ENCODE measurements around the gene TEX54. TPM values are rescaled to one million over a fixed set of nuclear protein-coding genes. Genes with fewer than 3 reads are reported as not detected.

TEX54 gene
- polyA plus RNA-seq, 1 donor (not counting 4 experiments of a cell fraction or from before 2014, with no cell fraction given), result not detected

DNA sequence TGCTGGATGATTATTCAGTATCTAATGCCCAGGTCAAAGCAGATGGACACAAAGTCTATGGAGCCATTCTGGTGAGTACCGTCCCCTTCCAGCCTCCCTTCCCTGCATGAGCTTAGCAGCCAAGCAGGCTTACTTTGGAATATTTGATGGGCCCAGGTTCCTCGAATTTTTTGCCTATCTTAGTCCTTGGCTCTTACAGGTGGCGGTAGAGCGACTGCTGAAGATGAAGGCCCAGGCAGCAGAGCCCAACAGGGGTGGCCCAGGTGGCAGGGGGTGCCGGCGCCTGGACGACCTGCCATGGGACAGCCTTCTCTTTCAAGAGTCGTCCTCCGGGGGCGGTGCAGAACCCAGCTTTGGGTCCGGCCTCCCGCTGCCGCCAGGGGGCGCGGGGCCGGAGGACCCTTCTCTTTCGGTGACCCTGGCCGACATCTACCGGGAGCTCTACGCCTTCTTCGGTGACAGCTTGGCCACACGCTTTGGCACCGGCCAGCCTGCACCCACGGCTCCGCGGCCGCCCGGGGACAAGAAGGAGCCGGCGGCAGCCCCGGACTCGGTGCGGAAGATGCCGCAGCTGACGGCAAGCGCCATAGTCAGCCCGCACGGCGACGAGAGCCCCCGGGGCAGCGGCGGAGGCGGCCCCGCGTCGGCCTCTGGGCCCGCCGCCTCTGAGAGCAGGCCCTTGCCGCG is 46.2 kb downstream of the TEX54 start:
- Histone ChIP-seq H3K9ac (ENCODE audit: control insufficient read depth, extremely low read depth, insufficient read depth, low read length) (peak overlapping the region; percentile 97), H2AFZ (ENCODE audit: control insufficient read depth, low read length) (peak overlapping the region; percentile 29), H3K36me3 (ENCODE audit: control insufficient read depth in 2 of 2, extremely low read depth in 1 of 2, insufficient read depth in 2 of 2, low read length in 2 of 2) (peaks cover 4 to 20% of the 10 kb centered on the region in 2 experiments), H3K9me3 (ENCODE audit: control insufficient read depth, low read depth, low read length) (no peaks in the 10 kb centered on the region), H3K27me3 (ENCODE audit: control insufficient read depth, extremely low read depth, insufficient read depth, low read length) (no peaks in the 10 kb centered on the region), H4K20me1 (ENCODE audit: control insufficient read depth, extremely low read depth, insufficient read depth, low read length) (no peaks in the 10 kb centered on the region), H3K4me3 (ENCODE audit: control insufficient read depth in 2 of 3, extremely low read depth in 1 of 3, insufficient read depth in 2 of 3, low read depth in 1 of 3, low read length in 3 of 3) (peak overlapping the region; percentile 78 to 100 (median 99)), H3K9me1 (ENCODE audit: control insufficient read depth, extremely low read depth, insufficient read depth, low read length) (no peaks in the 10 kb centered on the region), H3K4me2 (ENCODE audit: control insufficient read depth, extremely low read depth, insufficient read depth, low read depth, low read length) (peak overlapping the region; percentile 66), H3K4me1 (ENCODE audit: control insufficient read depth, extremely low read depth, insufficient read depth, low read length) (peaks cover 26% of the 10 kb centered on the region), H3K27ac (ENCODE audit: control insufficient read depth, insufficient read depth, low read length) (peak overlapping the region; percentile 98), H3K79me2 (ENCODE audit: control insufficient read depth, insufficient read depth, low read length) (peaks cover 35% of the 10 kb centered on the region)
- DNase-seq (ENCODE audit: low read depth, low spot score), result no peak
- dilution Hi-C loops (cut with MboI; ENCODE audit: extremely low pct_ligation_motif_present, low sequenced_read_pairs), result no loop called here
- FAIRE-seq, result no peak
- TF ChIP-seq, protein P1, sequence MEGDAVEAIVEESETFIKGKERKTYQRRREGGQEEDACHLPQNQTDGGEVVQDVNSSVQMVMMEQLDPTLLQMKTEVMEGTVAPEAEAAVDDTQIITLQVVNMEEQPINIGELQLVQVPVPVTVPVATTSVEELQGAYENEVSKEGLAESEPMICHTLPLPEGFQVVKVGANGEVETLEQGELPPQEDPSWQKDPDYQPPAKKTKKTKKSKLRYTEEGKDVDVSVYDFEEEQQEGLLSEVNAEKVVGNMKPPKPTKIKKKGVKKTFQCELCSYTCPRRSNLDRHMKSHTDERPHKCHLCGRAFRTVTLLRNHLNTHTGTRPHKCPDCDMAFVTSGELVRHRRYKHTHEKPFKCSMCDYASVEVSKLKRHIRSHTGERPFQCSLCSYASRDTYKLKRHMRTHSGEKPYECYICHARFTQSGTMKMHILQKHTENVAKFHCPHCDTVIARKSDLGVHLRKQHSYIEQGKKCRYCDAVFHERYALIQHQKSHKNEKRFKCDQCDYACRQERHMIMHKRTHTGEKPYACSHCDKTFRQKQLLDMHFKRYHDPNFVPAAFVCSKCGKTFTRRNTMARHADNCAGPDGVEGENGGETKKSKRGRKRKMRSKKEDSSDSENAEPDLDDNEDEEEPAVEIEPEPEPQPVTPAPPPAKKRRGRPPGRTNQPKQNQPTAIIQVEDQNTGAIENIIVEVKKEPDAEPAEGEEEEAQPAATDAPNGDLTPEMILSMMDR (optimal IDR thresholded peaks at IDR 0.05 in 1 of 3, IDR thresholded peaks at IDR 0.05 in 1 of 3, conservative IDR thresholded peaks at IDR 0.05 in 1 of 3; ENCODE audit: extremely low read depth in 1 of 3, insufficient read depth in 2 of 3, low read length in 3 of 3), result peak; percentile 91 to 100 (median 92)
- TF ChIP-seq EZH2 (IDR thresholded peaks at IDR 0.05; ENCODE audit: low read length), result no peak

DNA sequence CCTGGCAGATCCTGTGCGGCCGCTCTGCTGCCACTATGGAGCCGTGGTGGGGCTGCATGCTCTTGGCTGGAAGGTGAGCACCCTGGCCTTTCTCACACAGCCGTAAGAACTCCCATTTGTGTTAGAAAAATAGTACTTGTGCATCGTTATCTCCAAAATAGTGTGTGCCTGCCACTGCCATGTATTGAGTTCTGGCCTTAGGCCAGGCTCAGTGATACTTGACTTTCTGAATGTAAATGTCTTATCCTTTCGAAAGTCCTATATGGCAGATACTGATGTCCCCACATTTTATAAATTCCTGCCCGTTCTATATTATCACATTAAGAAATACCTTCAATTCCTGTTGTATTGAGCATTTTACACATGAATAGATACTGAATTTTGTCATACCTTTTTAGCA is 49.9 kb downstream of the TEX54 start:
- H3K27ac ChIP-seq (ENCODE audit: control insufficient read depth, insufficient read depth, low read length), result no peak overlapping the region
- no peak for FAIRE-seq
- H4K20me1 ChIP-seq (ENCODE audit: control insufficient read depth, extremely low read depth, insufficient read depth, low read length), result no peaks in the 10 kb centered on the region
- H3K27me3 ChIP-seq (ENCODE audit: control insufficient read depth, extremely low read depth, insufficient read depth, low read length), result no peaks in the 10 kb centered on the region
- dilution Hi-C loops (cut with MboI; ENCODE audit: extremely low pct_ligation_motif_present, low sequenced_read_pairs), result no loop called here
- peaks cover 6% of the 10 kb centered on the region for H3K4me1 ChIP-seq (ENCODE audit: control insufficient read depth, extremely low read depth, insufficient read depth, low read length)
- H3K9me3 ChIP-seq (ENCODE audit: control insufficient read depth, low read depth, low read length), result no peaks in the 10 kb centered on the region
- no peak overlapping the region for H3K4me2 ChIP-seq (ENCODE audit: control insufficient read depth, extremely low read depth, insufficient read depth, low read depth, low read length)
- peaks cover 3% of the 10 kb centered on the region for H3K79me2 ChIP-seq (ENCODE audit: control insufficient read depth, insufficient read depth, low read length)
- H2AFZ ChIP-seq (ENCODE audit: control insufficient read depth, low read length), result no peak overlapping the region
- H3K9me1 ChIP-seq (ENCODE audit: control insufficient read depth, extremely low read depth, insufficient read depth, low read length), result no peaks in the 10 kb centered on the region
- no peak for TF ChIP-seq EZH2 (IDR thresholded peaks at IDR 0.05; ENCODE audit: low read length)
- TF ChIP-seq, protein P1 (optimal IDR thresholded peaks at IDR 0.05 in 1 of 3, IDR thresholded peaks at IDR 0.05 in 1 of 3, conservative IDR thresholded peaks at IDR 0.05 in 1 of 3; ENCODE audit: extremely low read depth in 1 of 3, insufficient read depth in 2 of 3, low read length in 3 of 3), result no peak
- no peak overlapping the region for H3K4me3 ChIP-seq (ENCODE audit: control insufficient read depth in 2 of 3, extremely low read depth in 1 of 3, insufficient read depth in 2 of 3, low read depth in 1 of 3, low read length in 3 of 3)
- no peak overlapping the region for H3K9ac ChIP-seq (ENCODE audit: control insufficient read depth, extremely low read depth, insufficient read depth, low read length)
- peaks cover 4 to 6% of the 10 kb centered on the region in 2 experiments for H3K36me3 ChIP-seq (ENCODE audit: control insufficient read depth in 2 of 2, extremely low read depth in 1 of 2, insufficient read depth in 2 of 2, low read length in 2 of 2)
- no peak for DNase-seq (ENCODE audit: low read depth, low spot score)

Small RNA genes within 50 kb of the gene (small RNA-seq; reads per million reads assigned to genes)
- 0.07 to 2.3 (median 1.3) reads per million in 3 experiments for gene MIR6514 (ENCODE audit: insufficient read length in 3 of 3, low read depth in 3 of 3, low replicate concordance in 1 of 3)
- gene RF00099 (ENCODE audit: insufficient read length in 3 of 3, low read depth in 3 of 3, low replicate concordance in 1 of 3), result 0 reads per million in 3 experiments
- 0 to 0.25 (median 0) reads per million in 3 experiments for gene RNU6-118P (ENCODE audit: insufficient read length in 3 of 3, low read depth in 3 of 3, low replicate concordance in 1 of 3)
- gene SNORD22 (ENCODE audit: insufficient read length in 3 of 3, low read depth in 3 of 3, low replicate concordance in 1 of 3), result 0 reads per million in 3 experiments
- gene SNORD26 (ENCODE audit: insufficient read length in 3 of 3, low read depth in 3 of 3, low replicate concordance in 1 of 3), result 0 reads per million in 3 experiments
- gene SNORD27 (ENCODE audit: insufficient read length in 3 of 3, low read depth in 3 of 3, low replicate concordance in 1 of 3), result 0 reads per million in 3 experiments
- gene SNORD28 (ENCODE audit: insufficient read length in 3 of 3, low read depth in 3 of 3, low replicate concordance in 1 of 3), result 0 reads per million in 3 experiments
- 228 to 10,805 (median 7,663) reads per million in 3 experiments for gene SNORD30 (ENCODE audit: insufficient read length in 3 of 3, low read depth in 3 of 3, low replicate concordance in 1 of 3)

Other genes starting within 250 kb of the TEX54 start
- 10.1 to 12.3 TPM (median 10.5 TPM) in 3 replicates for gene TUT1, start 241.3 kb downstream of the TEX54 start, polyA plus RNA-seq
- 29.4 to 44.3 TPM (median 39.7 TPM) in 3 replicates for gene MTA2, start 231.0 kb downstream of the TEX54 start, polyA plus RNA-seq
- 13.6 to 15.1 TPM (median 13.6 TPM) in 3 replicates for gene EML3, start 220.1 kb downstream of the TEX54 start, polyA plus RNA-seq
- gene ROM1, start 219.6 kb downstream of the TEX54 start, polyA plus RNA-seq, result 1.0 to 1.9 TPM (median 1.5 TPM) in 3 replicates
- gene B3GAT3, start 210.9 kb downstream of the TEX54 start, polyA plus RNA-seq, result 15.1 to 28.2 TPM (median 17.7 TPM) in 3 replicates
- gene GANAB, start 186.2 kb downstream of the TEX54 start, polyA plus RNA-seq, result 153 to 211 TPM (median 176 TPM) in 3 replicates
- gene INTS5, start 179.5 kb downstream of the TEX54 start, polyA plus RNA-seq, result 7.7 to 21.1 TPM (median 8.0 TPM) in 3 replicates
- gene C11orf98, start 167.6 kb downstream of the TEX54 start, polyA plus RNA-seq, result 58.9 to 81.5 TPM (median 76.5 TPM) in 3 replicates
- 4.0 to 4.5 TPM (median 4.2 TPM) in 3 replicates for gene CSKMT, start 167.5 kb downstream of the TEX54 start, polyA plus RNA-seq
- gene UQCC3, start 161.2 kb downstream of the TEX54 start, polyA plus RNA-seq, result 8.3 to 11.7 TPM (median 8.6 TPM) in 3 replicates
- 3.8 to 5.3 TPM (median 4.9 TPM) in 3 replicates for gene LBHD1, start 160.6 kb downstream of the TEX54 start, polyA plus RNA-seq
- gene UBXN1, start 153.8 kb downstream of the TEX54 start, polyA plus RNA-seq, result 45.9 to 72.5 TPM (median 58.5 TPM) in 3 replicates
- 0.08 TPM in 3 replicates for gene LRRN4CL, start 143.3 kb downstream of the TEX54 start, polyA plus RNA-seq
- 21.9 to 50.5 TPM (median 38.6 TPM) in 3 replicates for gene BSCL2, start 125.4 kb downstream of the TEX54 start, polyA plus RNA-seq
- gene GNG3, start 125.2 kb downstream of the TEX54 start, polyA plus RNA-seq, result not detected in 3 replicates
- gene HNRNPUL2, start 105.4 kb downstream of the TEX54 start, polyA plus RNA-seq, result 17.2 to 29.0 TPM (median 20.3 TPM) in 3 replicates
- 14.7 to 26.1 TPM (median 23.8 TPM) in 3 replicates for gene TTC9C, start 104.4 kb downstream of the TEX54 start, polyA plus RNA-seq
- 3.4 to 7.2 TPM (median 4.0 TPM) in 3 replicates for gene ZBTB3, start 78.7 kb downstream of the TEX54 start, polyA plus RNA-seq
- 145 to 166 TPM (median 151 TPM) in 3 replicates for gene POLR2G, start 71.3 kb downstream of the TEX54 start, polyA plus RNA-seq
- gene TAF6L, start 61.4 kb downstream of the TEX54 start, polyA plus RNA-seq, result 14.7 to 16.1 TPM (median 14.8 TPM) in 3 replicates
- gene TMEM179B, start 45.4 kb downstream of the TEX54 start, polyA plus RNA-seq, result 35.4 to 76.4 TPM (median 38.6 TPM) in 3 replicates
- gene TMEM223, start 40.8 kb downstream of the TEX54 start, polyA plus RNA-seq, result 11.0 to 15.6 TPM (median 11.8 TPM) in 3 replicates
- gene NXF1, start 27.4 kb downstream of the TEX54 start, polyA plus RNA-seq, result 22.8 to 51.2 TPM (median 25.3 TPM) in 3 replicates
- 20.4 to 30.4 TPM (median 25.6 TPM) in 3 replicates for gene STX5, start 790 bp downstream of the TEX54 start, polyA plus RNA-seq
- 44.5 to 48.1 TPM (median 47.7 TPM) in 3 replicates for gene WDR74, start 6.7 kb upstream of the TEX54 start, polyA plus RNA-seq
- gene SLC3A2, start 48.1 kb upstream of the TEX54 start, polyA plus RNA-seq, result 469 to 552 TPM (median 521 TPM) in 3 replicates
- not detected in 3 replicates for gene CHRM1, start 88.5 kb upstream of the TEX54 start, polyA plus RNA-seq
- not detected in 3 replicates for gene SLC22A6, start 152.1 kb upstream of the TEX54 start, polyA plus RNA-seq
- gene SLC22A8, start 183.0 kb upstream of the TEX54 start, polyA plus RNA-seq, result not detected in 3 replicates